HG03175 (cell line): ENCODE data around the gene KLHL28.

ENCODE experiments used
- ATAC-seq: cut with Tn5 transposase; IDR thresholded peaks from one replicate; pipeline ENCODE4 v1.9.1; 2021; ENCODE audit warnings: mild to moderate bottlenecking, moderate library complexity; ENCODE audit not compliant: unreplicated experiment

The KLHL28 gene

DNA sequence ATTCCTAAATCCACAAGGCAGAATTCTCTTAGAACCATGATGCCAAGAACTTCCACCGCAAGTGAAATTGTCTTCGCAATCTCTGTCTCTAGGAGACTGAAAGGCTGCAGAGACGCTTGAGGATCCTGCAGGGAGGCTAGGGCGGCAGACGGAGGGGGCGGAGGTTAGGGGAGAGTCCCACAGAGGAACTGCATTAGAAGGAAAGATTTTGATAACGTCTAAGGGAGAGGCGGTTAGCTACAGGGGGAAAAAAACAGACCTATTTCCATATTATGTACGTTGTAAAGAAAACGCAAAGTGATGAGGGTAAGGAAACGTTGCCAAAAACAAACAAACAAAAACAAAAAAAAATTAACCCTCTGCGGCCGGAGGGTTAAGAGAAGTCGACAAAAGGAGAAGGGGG lies 595 bp downstream of the KLHL28 start:
- ATAC-seq: peak; percentile 20

DNA sequence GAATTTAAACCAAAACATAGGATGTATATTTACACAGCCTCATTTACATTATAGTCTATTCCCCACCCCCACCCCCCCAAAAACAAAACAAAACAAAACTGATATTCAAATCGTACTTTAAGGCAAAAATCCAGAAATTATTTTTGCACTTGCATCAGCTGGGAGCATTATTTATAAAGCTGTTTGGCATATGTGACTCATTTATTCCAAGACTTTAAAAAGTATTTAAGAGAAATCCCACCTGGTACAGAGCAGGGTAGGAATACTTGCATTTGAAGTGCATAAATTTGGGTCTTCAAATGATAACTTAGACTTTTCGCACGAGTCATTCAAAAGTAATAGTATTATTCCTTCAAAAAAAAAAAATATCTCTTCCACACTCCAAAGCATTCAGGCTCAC lies 1.1 kb downstream of the KLHL28 start:
- ATAC-seq: no peak

DNA sequence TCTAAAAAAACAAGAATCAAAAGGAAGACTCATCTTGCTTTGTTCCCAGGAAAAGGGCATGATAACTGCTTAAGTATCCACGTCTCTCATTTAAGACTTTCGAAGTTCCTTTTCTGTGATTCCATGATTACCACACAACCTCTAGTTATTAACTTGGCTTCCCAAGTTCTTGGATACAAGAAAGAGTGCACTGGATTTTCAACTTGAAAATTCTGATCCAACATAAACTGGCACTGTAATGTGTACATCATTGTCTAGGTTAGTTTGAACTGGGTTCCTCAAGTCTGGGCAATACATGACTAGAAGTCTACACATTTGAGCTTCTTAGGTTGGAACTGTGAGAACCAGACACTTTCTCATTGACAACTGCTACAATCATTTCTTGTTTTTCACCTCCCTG lies 1.6 kb downstream of the KLHL28 start:
- no peak for ATAC-seq

DNA sequence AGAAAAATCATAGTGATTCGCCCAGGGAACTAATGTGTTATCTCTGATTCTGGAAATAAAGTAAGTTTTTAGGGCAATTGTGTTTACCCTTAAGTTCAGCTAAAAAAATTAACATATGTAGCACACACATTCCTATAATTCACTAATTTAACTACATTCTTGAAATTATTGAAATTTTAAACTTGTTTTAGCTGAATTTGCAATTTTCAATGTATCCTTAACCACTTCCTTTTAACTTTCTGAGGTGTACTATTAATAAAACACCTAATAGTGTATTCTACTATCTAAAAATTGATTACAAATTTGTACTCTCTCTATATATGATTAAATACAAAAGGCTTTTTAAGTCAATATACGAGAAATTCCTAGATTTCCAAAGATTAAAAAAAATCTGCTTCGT lies 2.2 kb downstream of the KLHL28 start:
- ATAC-seq: no peak

DNA sequence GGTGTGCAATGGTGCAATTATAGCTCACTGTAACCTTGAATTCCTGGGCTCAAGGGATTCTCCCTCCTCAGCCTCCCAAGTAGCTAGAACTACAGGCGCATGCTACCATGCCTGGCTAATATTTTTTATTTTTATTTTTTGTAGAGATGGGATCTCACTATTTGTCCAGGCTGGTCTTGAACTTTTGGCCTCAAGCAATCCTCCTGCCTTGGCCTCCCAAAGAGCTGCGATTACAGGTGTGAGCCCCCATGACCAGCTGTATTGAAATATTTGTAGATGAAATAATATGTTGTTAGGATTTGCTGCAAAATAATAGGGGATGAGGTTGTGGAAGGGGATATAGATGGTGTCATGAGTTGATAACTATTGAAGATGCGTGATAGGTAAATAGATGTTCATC lies 4.9 kb downstream of the KLHL28 start:
- ATAC-seq: no peak

GRCh38 chr14:44955528-44955927 lies 6.2 kb downstream of the KLHL28 start:
- no peak for ATAC-seq

- no peak for ATAC-seq
Observed at GRCh38 chr14:44954750-44955149, 7.0 kb downstream of the KLHL28 start.

DNA sequence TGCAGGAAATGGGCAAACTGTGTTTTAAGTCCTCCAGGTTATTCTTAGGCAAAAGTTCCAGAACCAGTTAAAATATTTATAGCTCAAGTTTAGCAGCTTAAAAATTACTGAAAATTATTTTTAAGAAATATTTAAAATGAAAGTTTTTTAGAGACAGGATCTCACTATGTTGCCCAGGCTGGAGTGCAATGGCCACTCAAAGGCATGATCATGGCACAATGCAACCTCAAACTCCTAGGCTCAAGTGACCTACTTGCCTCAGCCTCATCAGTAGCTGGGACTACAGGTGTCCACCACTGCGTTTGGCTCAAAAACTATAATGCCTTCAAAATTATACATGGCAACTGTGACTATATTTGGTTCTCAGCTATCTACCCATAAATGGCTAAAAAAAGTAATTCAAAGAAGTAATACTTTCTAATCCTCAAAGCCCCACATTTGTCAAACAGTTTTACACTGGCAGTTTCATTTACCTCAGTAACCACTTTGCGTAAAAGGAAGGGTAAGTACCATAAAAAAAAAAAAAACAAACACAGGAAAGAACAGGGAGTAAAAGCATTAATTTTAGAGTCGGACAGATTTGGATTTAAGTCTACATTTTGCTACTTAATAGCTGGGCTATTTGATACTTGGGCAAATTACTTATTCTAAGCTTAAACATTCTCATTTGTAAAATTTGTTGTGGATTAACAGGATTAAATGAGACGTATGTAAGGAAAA lies 9.2 kb downstream of the KLHL28 start:
- no peak for ATAC-seq

DNA sequence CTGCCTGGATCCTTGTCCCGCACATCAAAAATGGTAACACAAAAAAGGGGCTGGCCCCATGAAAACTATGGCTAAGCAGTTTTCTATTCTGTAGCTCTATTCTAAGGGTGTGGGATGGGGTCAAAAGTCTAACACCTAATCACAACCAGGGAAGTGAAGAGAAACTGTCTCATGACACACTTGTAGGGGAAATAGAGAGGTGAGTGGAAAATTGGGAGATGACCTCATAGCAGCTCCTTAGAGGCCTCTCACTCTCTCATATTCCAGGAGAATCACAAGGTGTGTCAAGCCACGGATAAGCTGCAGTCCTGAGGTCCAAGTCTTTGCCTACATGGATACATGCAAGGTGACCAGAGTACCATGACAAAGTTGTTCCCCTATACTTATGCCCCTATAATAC lies 10.7 kb downstream of the KLHL28 start:
- ATAC-seq: no peak

GRCh38 chr14:44945264-44945663 lies 16.5 kb downstream of the KLHL28 start:
- ATAC-seq: no peak

DNA sequence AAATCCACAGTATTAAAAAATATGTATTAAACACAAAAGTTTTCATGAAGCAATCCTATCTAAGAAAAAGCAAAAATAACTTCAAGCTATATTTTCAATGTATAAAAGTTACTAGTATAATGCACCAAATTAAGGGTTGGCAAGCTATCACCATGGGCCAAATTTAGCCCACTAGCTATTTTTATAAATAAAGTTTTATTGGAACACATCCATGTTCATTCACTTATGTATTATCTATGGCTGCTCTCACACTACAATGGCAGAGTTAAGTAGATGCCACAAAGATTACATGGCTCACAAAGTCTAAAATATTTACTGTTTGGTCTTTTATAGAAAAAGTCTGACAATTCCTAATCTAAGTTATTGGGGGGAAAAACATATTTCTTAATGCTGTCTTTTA lies 17.6 kb downstream of the KLHL28 start:
- ATAC-seq: no peak

DNA sequence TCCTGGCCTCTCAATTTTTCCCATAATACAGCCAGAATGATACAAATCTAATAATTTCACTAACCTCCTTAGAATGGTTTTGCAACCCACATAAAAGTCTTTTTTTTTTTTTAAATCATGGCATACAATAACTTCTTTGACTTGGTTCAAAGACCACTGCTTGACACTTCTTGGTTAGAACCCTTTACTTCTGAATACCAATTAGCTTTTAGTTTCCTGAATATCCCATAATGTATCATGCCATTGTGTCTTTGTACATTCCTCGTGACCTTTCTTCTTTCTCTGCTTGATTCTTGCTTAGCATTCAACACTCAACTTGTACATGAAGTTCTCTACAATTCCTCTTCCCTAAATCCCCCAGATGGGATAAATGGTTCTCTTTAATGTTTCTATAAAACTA lies 19.3 kb downstream of the KLHL28 start:
- ATAC-seq: no peak

DNA sequence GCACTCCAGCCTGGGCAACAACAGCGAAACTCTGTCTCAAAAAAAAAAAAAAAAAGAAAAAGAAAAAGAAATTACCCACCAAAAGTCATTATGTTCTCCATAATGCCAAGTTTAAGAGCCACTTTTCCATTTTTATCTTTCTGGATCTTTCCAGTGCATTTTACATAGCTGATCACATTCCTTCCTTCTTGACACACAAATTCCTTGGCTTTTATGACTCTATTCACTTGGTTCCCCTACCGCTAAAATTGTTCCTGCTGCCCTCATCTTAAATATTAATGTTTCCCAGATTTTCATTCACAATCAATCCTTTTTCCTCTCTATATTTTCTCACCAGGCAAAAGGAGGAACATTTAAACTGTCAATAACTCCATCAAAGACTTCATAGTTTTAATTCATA lies 20.2 kb downstream of the KLHL28 start:
- no peak for ATAC-seq

- ATAC-seq: no peak
Observed at GRCh38 chr14:44940944-44941343, 20.8 kb downstream of the KLHL28 start.

- ATAC-seq: no peak
Observed at GRCh38 chr14:44940211-44940610, 21.5 kb downstream of the KLHL28 start.

GRCh38 chr14:44937547-44937946 lies 24.2 kb downstream of the KLHL28 start:
- ATAC-seq: no peak

DNA sequence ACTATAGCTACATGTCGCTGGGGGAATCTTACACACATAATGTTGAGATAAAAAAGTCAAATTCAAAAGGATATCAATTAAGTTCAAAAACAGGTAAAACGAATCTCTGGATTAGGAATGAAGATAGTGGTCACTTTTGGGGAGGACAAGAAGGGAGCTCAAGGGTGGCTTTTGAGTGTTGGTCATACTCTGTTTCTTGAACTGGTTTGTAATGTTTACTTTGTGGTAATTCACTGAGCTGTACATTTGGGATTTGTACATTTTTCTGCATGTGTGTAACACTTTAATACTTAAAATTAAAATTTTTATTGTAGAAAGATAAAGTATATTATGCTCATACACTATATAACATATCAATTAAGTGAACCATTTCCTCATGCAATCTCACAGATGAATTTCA lies 26.6 kb downstream of the KLHL28 start:
- no peak for ATAC-seq

DNA sequence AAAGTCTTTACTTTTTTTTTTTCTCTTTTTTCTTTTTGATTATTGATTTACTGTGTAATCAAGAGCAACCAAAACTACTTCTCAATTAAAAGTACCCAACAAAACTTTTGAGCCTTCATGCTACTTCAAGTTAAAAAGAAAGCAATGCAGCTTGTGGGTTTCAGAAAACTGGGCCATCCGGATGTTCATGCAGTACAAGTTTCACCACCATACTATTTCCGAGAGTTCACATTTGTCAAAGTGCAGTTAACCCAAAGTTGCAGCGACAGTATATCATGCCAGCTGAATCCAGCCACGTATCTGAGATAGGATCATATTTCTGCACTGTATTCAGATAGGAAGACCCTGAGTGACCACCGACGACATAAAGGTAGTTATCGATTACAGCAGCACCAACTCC lies 33.0 kb downstream of the KLHL28 start:
- ATAC-seq: no peak

DNA sequence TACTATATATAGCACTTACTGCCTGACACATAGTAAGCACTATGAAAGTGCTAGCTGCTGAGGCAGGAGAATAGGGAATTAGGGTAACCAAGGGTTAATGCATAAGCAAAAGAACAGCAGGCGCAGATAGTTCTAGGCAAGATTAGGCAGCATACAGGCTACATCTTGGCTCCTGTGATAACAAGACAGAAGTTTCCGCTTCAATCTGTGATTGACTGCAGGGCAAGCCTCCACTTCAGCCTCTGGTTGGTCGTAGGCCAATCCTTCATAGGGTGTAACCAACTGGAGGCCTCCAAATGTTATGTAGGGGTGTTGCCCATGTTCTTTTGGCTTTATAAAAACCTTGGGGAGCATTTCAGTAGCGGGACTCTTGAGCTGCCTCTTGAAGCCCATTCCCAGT lies 46.9 kb downstream of the KLHL28 start:
- ATAC-seq: no peak

DNA sequence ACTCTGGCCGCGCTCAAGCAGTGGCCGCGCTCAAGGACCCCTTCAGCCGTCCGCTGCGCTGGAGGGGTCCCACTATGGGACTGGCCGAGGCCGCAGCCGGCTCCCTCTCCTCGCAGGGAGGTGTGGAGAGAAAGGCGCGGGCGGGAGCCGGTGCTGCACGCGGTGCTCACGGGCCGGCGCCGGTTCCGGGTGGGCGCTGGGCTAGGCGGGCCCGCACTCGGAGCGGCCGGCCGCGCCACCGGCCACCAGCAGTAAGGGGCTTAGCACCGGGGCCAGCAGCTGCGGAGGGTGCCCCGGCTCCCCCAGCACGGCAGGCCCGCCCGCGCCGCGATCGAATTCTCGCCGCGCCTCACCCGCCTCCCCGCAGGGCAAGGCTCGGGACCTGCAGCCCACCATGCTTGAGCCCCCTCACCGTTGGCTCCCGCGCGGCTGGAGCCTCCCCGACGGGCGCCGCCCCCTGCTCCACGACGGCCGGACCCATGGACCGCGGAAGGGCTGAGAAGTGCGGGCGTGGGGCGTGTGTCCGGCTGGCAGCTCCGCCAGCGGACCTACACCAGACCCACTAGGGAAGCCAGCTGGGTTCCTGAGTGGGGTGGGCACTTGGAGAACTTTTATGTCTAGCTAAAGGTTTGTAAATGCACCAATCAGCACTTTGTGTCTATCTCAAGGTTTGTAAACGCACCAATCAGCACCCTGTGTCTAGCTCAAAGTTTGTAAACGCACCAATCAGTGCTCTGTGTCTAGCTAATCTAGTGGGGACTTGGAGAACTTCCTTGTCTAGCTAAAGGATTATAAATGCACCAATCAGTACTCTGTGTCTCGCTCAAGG lies 49.5 kb downstream of the KLHL28 start:
- ATAC-seq: no peak

- no peak for ATAC-seq
Observed at GRCh38 chr14:44910821-44911220, 50.9 kb downstream of the KLHL28 start.

GRCh38 chr14:44901696-44902095 lies 60.1 kb downstream of the KLHL28 start:
- no peak for ATAC-seq
